ENCODE measurements around the gene AFAP1L1. TPM values are rescaled to one million over a fixed set of nuclear protein-coding genes. Genes with fewer than 3 reads are reported as not detected.

The AFAP1L1 gene
- total RNA-seq, 1 donor from 2014 or later, result 2.3 TPM

GRCh38 chr5:149320791-149321330 lies 49.2 kb downstream of the AFAP1L1 start:
- H3K36me3 Mint-ChIP-seq (ENCODE audit: unreplicated experiment), result no peaks in the 10 kb centered on the region

GRCh38 chr5:149322518-149322917 lies 50.9 kb downstream of the AFAP1L1 start:
- Mint-ChIP-seq H3K4me1 (ENCODE audit: unreplicated experiment) (peaks cover 50% of the 10 kb centered on the region), H3K9me3 (ENCODE audit: unreplicated experiment) (no peaks in the 10 kb centered on the region), H3K27ac (ENCODE audit: unreplicated experiment) (no peak overlapping the region), H3K36me3 (ENCODE audit: unreplicated experiment) (no peaks in the 10 kb centered on the region), H3K27me3 (ENCODE audit: unreplicated experiment) (no peaks in the 10 kb centered on the region), H3K4me3 (ENCODE audit: unreplicated experiment) (no peak overlapping the region)
- TF ChIP-seq CTCF (IDR thresholded peaks at IDR 0.05), result no peak
- no peak for DNase-seq (ENCODE audit: extremely low spot score, unreplicated experiment)

More at GRCh38 chr5:149320791-149321330, 49.2 kb downstream of the AFAP1L1 start:
- DNase-seq (ENCODE audit: extremely low spot score, unreplicated experiment), result peak; percentile 92
- Mint-ChIP-seq H3K4me3 (ENCODE audit: unreplicated experiment) (no peak overlapping the region), H3K9me3 (ENCODE audit: unreplicated experiment) (no peaks in the 10 kb centered on the region), H3K27me3 (ENCODE audit: unreplicated experiment) (no peaks in the 10 kb centered on the region), H3K4me1 (ENCODE audit: unreplicated experiment) (peaks cover 48% of the 10 kb centered on the region), H3K27ac (ENCODE audit: unreplicated experiment) (peak overlapping the region; percentile 93)
- no peak for TF ChIP-seq CTCF (IDR thresholded peaks at IDR 0.05)

GRCh38 chr5:149323210-149323609 lies 51.6 kb downstream of the AFAP1L1 start:
- Mint-ChIP-seq H3K36me3 (ENCODE audit: unreplicated experiment) (no peaks in the 10 kb centered on the region), H3K27ac (ENCODE audit: unreplicated experiment) (peak overlapping the region; percentile 87), H3K4me1 (ENCODE audit: unreplicated experiment) (peaks cover 50% of the 10 kb centered on the region), H3K27me3 (ENCODE audit: unreplicated experiment) (no peaks in the 10 kb centered on the region), H3K4me3 (ENCODE audit: unreplicated experiment) (no peak overlapping the region), H3K9me3 (ENCODE audit: unreplicated experiment) (no peaks in the 10 kb centered on the region)
- DNase-seq (ENCODE audit: extremely low spot score, unreplicated experiment), result no peak
- TF ChIP-seq CTCF (IDR thresholded peaks at IDR 0.05), result no peak

- H3K9me3 Mint-ChIP-seq (ENCODE audit: unreplicated experiment), result no peaks in the 10 kb centered on the region
- TF ChIP-seq CTCF (IDR thresholded peaks at IDR 0.05), result no peak
- DNase-seq (ENCODE audit: extremely low spot score, unreplicated experiment), result no peak
- no peaks in the 10 kb centered on the region for H3K27me3 Mint-ChIP-seq (ENCODE audit: unreplicated experiment)
- no peaks in the 10 kb centered on the region for H3K36me3 Mint-ChIP-seq (ENCODE audit: unreplicated experiment)
- peaks cover 50% of the 10 kb centered on the region for H3K4me1 Mint-ChIP-seq (ENCODE audit: unreplicated experiment)
- H3K27ac Mint-ChIP-seq (ENCODE audit: unreplicated experiment), result peak overlapping the region; percentile 87
- H3K4me3 Mint-ChIP-seq (ENCODE audit: unreplicated experiment), result no peak overlapping the region
These were observed 52.1 kb downstream of the AFAP1L1 start for GRCh38 chr5:149323621-149324205.

GRCh38 chr5:149324641-149325040 lies 53.0 kb downstream of the AFAP1L1 start:
- TF ChIP-seq CTCF (IDR thresholded peaks at IDR 0.05), result no peak
- H3K4me1 Mint-ChIP-seq (ENCODE audit: unreplicated experiment), result peaks cover 50% of the 10 kb centered on the region

More at GRCh38 chr5:149324641-149325040, 53.0 kb downstream of the AFAP1L1 start:
- H3K9me3 Mint-ChIP-seq (ENCODE audit: unreplicated experiment), result no peaks in the 10 kb centered on the region
- H3K36me3 Mint-ChIP-seq (ENCODE audit: unreplicated experiment), result no peaks in the 10 kb centered on the region
- H3K27ac Mint-ChIP-seq (ENCODE audit: unreplicated experiment), result peak overlapping the region; percentile 87
- no peak for DNase-seq (ENCODE audit: extremely low spot score, unreplicated experiment)
- no peaks in the 10 kb centered on the region for H3K27me3 Mint-ChIP-seq (ENCODE audit: unreplicated experiment)
- H3K4me3 Mint-ChIP-seq (ENCODE audit: unreplicated experiment), result no peak overlapping the region
